CD4-positive, alpha-beta T cell treated with Interleukin-4 for 4 hours (primary cell): ENCODE measurements around the gene ARHGEF38.
"Not testable (repeated sequence)": the region's sequence is repeated elsewhere in the genome, so short reads cannot be mapped to it uniquely, and the experiment has no call there.

Experiments used
- DNase-seq: peaks from one replicate; pipeline ENCODE4 v3.0.0-alpha.2; 2020

ARHGEF38 gene

DNA sequence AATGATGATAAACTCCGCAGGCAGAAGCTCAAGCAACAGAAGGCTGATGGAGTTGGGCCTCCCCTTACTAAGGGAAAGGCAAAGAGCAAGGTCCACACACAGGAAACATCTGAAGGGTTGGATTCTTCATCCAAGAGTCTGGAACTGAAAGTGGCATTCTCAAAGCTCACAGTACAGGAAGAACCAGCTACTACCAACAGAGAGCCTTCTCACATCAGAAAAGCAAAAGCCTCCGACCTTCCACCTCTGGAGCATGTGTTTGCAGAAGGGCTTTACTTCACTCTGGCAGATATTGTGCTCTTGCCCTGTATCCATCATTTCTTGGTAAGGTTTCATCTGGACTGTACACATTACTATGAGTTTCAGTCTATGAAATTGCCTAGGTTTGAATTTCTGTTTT, 166.8 kb downstream of the ARHGEF38 start:
- DNase-seq = no peak

- DNase-seq = no peak
Observed at GRCh38 chr4:105725623-105726022, 173.2 kb downstream of the ARHGEF38 start.

- DNase-seq = not testable (repeated sequence)
Observed at GRCh38 chr4:105729895-105730294, 177.5 kb downstream of the ARHGEF38 start.
